NCI-H345 (cell line): Measurements from ENCODE around the gene DCK.
"Not testable (repeated sequence)": the region's sequence is repeated elsewhere in the genome, so short reads cannot be mapped to it uniquely, and the experiment has no call there.

ENCODE experiments used
- DNase-seq: peaks from one replicate; lab custom pipeline; 2025; lab: John Stamatoyannopoulos, UW

The DCK gene

DNA sequence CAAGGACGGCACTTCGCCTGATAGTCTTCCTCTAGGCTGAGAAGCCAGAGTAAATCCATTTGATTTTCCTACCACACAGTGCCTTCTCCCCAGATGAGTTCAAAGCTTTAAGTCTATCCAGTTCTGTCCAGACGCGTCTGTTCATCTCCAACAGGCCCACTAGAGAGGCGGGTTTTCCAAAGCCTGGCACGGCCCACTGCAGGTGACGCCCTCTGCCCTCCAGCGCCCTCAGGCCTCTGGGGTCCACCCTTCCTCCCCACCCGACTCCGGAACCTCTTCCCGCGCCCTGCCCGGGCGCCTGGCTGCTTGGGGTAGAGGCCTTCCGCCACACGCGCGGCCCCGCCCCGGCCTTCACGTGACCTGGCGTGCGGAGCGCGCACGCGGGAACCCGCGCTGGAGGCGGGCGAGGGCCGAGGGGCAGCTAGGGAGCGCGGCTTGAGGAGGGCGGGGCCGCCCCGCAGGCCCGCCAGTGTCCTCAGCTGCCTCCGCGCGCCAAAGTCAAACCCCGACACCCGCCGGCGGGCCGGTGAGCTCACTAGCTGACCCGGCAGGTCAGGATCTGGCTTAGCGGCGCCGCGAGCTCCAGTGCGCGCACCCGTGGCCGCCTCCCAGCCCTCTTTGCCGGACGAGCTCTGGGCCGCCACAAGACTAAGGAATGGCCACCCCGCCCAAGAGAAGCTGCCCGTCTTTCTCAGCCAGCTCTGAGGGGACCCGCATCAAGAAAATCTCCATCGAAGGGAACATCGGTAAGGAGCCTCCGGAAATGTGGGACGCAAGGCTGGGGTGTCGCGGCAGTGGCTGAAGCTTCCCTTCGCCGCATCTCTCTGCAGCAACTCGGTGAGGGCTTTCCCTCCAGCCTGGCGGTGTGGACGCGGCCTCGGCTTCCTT, at the start of gene DCK:
Gene DCK (plus strand): TSS at position 469 of the 888 bp plus-strand sequence. CDS start 187 bp downstream, at position 656.
- peak; percentile 88 for DNase-seq

DNA sequence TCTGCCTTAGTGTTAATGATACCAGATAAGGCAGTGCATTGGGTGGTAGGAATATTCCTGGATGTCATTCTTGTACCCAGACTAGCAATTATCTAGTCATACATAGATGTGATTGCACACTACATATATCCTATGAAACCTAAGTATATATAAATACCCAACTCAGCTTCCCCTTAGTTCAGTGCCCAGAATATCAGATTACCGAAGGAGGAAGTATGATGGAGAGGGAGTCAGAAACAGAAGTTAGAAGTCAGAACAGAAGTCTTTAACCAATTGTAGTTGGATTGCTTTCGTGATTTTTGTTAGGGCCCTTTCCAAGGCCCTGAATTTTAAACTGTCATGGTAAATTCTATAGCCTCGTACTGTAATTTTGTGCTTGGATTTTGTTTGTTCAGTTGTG, 48.4 kb upstream of the DCK start:
- DNase-seq = no peak

DNA sequence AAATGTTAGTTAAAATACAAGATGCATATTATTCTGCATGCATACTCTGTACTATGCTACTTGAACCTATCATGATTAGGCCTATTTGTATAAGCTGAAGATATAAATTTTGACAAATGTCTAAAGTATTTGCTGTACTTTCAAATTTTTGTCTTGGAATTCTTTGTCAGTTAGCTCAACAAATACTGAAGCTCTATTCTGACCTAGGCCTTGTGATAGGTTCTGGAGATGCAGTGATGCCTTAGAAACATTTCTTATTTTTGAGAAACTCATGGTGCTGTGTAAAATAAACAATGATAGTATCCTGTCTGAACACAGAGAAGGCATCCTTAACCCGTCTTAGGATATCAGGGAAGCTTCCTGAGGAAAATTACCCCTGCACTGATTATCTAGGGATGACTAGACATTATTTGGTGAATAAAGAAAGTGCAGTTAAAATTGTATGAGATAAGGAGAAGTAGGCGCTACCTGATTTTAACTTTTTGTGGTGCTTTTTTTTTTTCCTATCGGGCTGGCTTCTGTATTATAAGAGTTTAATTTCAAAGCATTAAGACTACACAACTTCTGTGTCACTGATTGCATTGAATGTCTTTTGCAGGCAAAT, 47.9 kb upstream of the DCK start:
- no peak for DNase-seq

DNA sequence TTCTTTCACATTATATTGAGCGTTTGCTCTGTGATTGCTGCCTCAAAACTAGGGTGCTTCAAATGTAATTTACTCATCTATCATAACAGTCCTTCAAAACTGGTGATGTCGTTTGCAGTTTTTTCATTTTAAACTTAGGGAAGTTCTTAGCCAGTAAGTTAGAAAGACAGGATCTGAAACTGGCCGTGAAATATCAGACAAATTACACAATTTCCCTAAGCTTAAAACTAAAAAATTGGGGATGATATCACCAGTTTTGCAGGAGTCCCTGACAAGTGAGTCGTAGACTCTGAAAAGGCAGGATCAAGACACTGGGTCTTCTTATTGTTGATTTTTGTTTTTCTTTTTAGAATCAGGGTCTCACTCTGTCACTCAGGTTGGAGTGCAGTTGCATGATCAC, 46.5 kb upstream of the DCK start:
- no peak for DNase-seq

DNA sequence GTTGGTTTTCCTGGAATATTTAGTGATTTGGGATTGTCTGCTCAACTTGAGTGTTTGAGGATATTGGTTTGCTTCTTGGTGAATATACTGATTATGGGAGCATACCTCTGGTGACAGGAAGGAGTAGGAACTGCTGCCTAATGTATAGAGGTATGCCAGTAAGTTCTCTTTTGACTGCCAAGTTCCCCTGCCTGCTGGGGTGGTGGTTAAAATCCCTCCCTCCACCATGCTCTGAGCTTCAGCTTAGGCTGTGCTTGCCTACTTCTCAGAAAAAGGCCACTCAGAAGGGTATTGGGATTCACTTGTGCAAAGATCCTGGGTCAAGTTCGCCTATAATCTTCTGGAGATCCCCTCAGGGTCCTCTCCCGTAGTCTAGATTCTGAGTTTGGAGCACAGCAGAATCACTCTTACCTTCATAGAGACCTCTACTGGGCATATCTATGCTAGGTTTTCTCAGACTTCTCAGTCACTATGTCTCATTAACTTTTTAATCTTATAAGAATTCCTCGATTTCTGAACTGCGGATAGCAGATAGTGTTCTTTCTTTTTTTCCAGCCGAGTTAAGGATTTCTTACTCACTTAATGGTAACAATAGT, 44.7 kb upstream of the DCK start:
- no peak for DNase-seq

DNA sequence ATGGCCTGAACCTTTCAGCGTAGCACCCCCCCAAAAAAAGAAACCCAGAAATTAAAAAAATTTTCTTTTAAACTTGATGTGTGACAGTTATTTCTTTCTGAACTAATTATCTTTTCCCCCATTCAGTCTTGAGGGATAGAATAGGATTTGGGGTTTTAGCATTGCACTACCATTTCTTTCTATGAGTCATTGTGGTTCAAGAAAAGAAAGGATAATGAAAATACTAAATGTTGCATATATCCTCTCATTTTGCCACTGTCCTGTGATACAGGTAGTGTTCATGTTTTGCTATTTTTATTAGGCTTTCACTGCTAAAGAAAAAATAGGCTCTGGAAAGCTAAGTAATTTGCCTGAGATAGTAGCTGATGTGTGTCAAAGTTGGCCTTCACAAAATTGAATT, 39.4 kb upstream of the DCK start:
- no peak for DNase-seq

DNA sequence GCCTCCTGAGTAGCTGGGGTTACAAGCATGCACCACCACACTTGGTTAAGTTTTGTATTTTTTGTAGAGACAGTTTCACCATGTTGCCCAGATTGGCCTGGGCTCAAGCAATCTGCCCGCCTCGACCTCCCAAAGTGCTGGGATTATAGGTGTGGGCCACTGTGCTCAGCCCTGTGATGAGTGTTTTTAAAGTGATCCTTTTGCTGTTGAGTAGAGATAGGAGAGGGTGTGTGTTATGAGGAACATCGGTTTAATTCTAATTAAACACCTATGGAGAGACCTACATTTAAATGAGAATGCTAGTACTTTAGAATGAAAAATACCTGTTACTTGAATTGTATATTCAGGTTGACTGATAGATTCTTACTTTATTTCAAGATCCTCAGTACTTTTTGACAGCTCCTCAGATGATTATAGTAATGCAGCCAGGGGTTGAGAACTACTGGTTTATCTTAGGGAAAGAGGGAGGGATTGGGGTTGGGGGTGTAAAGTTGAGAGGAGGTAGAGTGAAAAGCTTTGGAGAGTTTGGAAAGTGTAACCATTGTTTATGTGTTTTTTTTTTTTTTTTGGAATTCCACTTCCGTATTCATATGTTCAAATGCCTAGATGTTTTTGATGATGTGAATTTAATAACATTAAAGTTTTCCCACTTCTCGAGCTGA, 36.8 kb upstream of the DCK start:
- no peak for DNase-seq

DNA sequence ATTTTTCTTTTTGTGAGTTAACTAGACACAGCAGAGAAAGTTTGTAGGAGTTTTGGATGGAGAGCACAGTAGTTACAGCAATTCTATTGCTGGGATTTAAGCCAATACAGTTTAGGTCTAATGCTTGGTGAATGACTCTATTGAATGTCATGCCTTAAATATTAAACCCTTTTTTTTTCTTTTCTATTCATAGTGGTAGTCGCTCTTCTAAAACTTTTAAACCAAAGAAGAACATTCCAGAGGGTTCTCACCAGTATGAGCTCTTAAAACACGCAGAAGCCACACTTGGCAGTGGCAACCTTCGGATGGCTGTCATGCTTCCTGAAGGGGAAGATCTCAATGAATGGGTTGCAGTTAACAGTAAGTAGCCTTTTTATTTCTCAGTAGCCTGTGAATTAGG, 34.8 kb upstream of the DCK start:
- no peak for DNase-seq

DNA sequence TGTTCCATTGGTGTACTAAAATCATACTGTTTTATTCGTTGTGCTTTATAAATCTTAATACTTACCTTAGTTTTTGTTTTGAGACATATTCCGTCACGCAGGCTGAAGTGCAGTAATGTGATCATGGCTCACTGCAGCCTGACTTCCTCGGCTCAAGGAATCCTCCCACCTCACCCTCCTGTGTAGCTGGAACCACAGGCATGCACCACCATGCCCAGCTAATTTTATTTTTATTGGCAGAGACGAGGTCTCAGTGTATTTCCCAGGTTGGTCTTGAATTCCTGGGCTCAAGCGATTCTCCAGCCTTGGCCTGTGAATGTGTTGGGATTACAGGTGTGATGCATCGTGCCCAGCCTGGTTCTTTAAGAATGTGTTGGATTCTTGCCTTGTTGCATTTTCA, 24.4 kb upstream of the DCK start:
- DNase-seq = no peak

DNA sequence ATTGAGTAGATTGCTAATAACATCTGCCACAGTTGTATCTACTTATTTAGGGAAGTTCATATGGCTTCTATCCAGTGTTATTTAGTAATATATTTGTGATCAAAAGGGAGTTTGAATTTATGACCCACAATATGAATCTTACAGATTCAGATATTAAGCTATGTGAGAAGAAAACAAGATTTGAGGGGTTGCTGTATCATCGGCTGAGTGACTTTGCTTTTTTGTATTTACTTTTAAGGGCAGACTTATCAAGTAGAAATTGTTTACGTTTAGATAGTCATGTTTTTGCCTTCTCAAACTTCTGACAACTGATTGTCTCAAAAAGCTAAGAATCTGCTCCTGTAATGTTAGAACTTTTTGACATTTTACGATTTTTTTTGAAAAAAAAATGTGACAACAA, 17.2 kb upstream of the DCK start:
- no peak for DNase-seq

DNA sequence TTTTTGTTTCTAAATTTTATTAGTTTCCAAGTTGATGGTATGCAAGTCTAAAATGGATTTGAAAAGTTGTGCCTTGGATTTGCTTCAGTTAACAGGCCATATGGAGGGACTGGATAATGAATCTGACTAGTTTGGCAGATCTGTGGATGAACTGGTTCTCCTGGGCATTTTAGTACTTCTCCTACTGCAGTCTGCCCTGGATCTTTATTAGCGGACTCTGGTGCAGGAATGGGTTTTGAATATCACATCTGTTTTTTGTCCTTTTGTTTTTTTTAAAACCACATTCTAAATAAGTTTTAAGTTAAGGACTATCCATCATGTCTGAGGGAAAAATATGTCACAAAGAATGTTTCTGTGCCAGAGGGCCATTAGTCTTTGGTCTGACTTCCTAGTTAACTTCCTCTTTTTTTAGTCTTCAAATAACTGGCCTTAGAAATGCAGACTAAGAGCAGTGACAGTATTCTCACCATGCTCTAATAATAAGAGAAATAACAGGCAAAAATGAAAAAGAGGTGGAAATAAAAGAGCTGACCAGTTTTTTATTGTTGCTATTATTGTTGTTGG, 13.9 kb upstream of the DCK start:
- DNase-seq = no peak

DNA sequence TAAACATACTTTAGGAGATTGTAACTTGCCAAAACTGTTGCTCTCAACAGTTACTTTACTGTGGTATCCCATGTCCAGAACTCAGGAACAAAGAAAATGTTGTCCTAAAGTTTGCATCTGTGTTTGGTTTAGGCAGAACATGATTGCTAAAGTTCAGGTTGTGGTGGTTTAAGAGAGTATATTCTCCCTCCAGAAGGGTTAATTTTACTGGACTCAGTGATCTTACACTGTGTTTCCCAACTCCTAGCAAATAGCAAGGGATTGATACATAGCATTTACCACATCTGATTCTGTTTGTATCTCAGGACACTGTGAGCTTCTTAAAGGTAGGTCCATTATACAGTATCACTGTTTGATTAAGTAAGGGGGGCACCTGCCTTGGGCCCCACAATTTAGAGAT, 13.3 kb upstream of the DCK start:
- DNase-seq = no peak

DNA sequence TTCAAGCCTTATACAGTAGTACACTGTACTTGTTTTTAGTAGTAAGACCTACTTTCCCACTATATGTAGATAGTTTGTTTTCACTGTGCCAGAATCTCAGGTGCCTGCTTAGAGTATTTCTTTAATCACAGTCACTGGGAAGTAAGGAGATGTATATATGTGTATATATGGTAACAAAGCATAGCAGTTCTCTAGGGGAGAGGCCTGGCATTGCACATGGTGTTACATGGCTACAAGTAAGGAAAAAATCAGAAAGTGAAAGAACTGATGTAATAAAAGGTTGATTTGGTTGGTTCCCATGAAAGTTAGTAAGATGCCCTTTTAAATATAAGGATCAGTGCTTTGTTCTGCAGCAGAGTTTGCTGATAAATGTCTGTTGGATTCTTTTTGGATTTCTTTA, 9.3 kb upstream of the DCK start:
- DNase-seq = no peak

DNA sequence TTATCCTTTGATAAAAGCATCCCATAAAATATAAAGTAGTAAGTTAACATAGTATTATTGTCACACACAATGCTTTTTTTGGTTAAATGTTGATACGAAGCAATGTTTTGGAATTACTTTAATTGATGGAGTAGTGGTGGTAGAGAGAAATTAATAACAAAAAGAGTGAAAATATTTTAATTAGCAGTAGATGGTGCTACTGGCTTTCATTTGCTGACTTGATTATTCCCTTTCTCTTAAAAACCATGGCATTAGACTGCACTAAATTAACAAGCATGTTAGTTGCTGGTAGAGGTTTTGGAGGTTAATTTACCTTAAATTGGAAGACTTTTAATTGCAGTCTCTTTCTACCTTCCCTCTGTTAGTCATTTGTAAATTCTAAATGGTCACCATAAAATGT, 8.9 kb upstream of the DCK start:
- DNase-seq = no peak

DNA sequence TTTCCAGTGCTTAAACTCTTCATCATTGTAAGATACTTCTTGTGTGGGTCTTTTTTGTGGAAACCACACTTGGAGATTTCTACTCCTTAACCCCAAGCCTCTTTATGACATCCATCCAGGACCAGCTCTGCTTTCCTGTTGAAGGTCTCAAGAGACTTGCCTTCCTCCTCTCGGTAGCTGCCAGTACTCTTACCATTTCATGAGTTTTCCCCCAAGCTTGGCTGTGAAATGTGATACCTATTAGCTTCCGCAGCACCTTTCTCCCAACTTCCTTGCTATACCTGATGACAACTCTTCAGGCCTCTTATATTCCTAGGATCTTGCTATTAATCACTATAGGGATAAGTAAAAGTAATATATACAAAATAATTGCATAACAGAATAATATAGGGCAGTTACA, 1.9 kb upstream of the DCK start:
- DNase-seq = no peak

DNA sequence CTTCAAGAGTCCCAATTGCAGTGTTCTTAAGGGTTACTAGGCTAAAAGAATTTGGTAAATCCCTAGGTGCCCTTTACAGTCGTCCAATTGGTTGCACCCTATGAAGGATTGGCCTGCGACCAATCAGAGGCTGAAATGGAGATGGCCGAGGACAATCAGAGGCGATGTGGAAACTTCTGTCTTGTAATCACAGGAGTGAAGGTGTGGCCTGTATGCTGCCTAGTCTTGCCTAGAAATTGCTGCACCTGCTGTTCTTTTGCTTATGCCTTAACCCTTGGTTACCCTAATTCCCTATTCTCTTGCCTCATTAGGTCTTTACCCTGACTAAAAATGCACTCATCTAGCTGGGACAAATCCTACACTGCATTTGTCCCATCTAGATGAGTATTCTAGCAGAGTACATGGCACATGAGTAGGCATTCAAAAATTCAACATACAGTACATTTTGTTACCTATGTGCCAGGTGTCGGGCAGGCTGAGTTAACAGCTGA, 1.0 kb upstream of the DCK start:
- DNase-seq = no peak

DNA sequence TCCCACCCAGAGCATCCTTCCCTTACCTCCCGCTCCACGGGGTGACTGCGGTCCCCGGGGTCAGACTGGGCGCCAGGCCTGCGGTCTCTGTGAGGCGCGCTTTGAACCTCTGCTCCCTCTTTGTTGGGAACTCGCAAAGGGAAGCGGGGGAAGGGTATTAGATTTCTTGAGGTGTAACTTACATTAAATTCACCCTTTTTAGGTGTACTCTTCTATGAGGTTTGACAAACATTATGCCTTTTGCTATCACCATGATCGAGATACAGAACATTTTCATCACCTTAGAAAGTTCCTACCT, 569 bp downstream of the DCK start:
- no peak for DNase-seq

DNA sequence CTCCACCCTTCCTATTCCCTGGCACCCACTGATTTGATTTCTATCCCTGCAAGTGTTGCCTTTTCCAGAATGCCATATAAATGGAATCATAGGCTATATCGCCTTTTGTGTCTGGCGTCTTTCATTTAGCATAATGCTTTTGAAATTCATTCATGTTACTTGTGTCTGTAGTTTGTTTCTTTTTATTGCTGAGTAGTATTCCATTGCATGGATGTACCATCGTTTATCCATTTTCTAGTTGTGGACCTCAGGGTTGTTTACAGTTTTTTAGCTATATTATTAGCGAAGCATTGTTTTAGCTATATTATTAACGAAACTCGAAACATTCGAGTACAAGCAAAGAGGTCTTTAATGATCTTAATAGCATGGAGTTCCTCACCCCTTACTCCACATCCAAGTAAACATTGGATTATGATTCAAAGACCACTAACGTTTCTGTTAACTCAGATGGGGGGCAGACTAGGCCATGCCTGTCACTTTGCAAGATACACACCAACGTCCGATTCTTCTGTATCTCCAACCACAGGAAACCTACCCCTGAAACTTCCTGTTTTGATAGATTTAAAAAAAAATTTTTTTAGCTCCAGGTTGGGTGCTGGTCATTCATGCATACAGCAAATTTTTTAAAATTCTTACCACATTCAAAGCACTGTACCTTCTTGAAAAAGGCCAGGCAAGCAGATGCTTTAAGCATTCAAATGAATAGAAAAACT, 1.1 kb downstream of the DCK start:
- DNase-seq = no peak

DNA sequence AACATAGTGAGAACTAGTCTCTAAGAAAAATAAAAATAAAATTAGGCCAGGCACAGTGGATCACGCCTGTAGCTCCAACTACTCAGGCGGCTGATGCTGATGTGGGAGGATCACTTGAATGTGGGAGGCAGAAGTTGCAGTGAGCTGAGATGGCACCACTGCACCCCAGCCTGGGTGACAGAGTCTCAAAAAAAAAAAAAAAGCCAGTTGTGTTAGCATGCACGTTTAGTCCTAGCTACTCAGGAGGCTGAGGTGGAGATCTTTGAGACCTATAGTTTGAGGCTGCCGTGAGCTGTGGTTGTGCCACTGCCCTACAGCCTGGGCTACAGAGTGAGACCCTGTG, 2.5 kb downstream of the DCK start:
- no peak for DNase-seq

DNA sequence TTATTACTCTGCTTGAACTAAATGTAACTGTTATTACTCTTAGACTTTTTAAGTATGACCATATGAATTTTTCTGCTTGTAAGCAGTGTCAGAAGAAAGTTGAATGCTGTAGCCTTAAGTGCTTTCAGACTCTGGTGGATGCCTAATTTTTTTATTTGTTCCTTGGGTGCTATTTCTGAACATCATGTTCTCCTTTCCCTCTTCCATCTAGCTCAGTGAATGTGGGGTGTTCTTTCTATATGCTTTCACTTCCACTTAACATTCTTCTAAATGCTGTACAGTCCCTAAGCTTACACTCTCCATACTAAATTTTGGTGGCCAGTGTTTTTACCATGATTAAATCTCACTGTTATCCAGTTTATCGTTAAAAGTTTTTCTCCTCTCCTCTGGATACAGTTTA, 3.6 kb downstream of the DCK start:
- no peak for DNase-seq

DNA sequence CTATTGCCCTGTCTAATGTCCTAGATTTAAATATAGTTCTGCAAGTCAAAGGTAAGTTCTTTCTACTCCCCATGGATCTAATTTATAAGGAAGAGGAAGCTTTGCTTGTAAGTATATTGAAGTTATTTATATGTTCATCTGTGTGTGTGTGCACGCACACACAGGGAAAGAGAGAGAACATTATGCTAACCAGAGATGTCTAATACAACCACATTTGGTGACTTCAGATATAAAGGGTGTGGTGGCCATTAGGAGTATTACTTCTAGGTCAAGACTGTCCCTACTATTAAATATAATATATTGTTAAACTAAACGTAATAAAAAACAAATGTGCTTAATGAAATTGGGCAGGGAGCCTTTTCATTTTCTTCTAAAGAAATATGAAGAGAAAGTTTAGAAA, 4.1 kb downstream of the DCK start:
- DNase-seq = no peak

DNA sequence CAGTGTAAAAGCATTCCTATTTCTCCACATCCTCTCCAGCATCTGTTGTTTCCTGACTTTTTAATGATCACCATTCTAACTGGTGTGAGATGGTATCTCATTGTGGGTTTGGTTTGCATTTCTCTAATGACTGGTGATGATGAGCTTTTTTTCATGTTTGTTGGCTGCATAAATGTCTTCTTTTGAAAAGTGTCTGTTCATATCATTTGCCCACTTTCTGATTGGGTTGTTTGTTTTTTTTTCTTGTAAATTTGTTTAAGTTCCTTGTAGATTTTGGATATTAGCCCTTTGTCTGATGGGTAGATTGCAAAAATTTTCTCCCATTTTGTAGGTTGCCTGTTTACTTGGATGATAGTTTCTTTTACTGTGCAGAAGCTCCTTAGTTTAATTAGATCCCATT, 6.2 kb downstream of the DCK start:
- DNase-seq = not testable (repeated sequence)
